MM.1S (cell line): ENCODE data around the gene MESD.

Experiments used
- EZH2 ChIP-seq: fragments of 300-600 bp; sonication (generic); optimal IDR thresholded peaks from 2 replicates; pipeline ENCODE3; 2017; ENCODE audit warnings: low read depth, mild to moderate bottlenecking, antibody characterized with exemption, low read length, mixed read lengths
- TF ChIP-seq, protein P1 (sequence below): fragments of 300-600 bp; sonication (generic); IDR thresholded peaks from 2 replicates; pipeline ENCODE4 v1.5.1; 2016; ENCODE audit warnings: antibody characterized with exemption, low read length, mixed read lengths

DNA sequence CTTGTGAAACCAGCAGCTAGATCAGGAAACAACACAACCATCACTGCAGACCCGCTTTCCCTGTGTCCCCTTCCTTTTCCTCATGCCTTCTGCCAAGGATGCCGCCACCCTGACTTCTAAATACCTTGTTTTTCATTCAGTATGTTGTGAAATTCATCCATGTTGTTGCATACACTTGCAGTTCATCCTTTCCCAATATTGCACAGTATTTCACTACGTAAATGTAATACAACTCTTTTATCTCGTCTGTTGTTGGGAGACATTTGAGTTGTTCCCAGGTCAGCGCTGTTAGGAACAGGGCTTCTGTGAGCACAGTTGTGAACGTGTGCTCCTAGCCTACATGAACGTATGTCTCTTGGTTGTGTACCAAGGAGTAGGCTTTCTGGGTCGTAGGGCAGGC lies 35.3 kb upstream of the MESD start:
- no peak for TF ChIP-seq EZH2
- TF ChIP-seq, protein P1, sequence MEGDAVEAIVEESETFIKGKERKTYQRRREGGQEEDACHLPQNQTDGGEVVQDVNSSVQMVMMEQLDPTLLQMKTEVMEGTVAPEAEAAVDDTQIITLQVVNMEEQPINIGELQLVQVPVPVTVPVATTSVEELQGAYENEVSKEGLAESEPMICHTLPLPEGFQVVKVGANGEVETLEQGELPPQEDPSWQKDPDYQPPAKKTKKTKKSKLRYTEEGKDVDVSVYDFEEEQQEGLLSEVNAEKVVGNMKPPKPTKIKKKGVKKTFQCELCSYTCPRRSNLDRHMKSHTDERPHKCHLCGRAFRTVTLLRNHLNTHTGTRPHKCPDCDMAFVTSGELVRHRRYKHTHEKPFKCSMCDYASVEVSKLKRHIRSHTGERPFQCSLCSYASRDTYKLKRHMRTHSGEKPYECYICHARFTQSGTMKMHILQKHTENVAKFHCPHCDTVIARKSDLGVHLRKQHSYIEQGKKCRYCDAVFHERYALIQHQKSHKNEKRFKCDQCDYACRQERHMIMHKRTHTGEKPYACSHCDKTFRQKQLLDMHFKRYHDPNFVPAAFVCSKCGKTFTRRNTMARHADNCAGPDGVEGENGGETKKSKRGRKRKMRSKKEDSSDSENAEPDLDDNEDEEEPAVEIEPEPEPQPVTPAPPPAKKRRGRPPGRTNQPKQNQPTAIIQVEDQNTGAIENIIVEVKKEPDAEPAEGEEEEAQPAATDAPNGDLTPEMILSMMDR = no peak
